ENCODE results near the gene NIPAL1.

DNA sequence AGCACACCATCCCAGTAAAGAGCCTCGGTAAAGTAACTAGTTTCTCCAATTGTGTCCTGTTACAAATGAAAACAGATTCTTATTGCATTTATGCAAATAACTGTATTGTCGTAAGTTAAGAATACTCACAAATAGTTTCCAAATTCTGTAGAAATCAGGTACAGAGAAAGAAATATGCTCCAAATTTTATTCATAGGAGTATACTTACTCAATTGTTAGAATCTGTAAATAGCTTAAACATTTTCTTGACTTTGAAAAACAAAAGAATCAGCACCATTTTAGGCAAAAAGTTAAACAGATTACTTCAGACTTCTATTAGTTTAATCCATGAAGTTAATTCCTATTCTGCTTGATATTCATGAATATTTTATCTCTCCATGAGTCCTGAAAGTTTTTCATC is 10.8 kb upstream of the NIPAL1 start:
- TF ChIP-seq, protein P1, sequence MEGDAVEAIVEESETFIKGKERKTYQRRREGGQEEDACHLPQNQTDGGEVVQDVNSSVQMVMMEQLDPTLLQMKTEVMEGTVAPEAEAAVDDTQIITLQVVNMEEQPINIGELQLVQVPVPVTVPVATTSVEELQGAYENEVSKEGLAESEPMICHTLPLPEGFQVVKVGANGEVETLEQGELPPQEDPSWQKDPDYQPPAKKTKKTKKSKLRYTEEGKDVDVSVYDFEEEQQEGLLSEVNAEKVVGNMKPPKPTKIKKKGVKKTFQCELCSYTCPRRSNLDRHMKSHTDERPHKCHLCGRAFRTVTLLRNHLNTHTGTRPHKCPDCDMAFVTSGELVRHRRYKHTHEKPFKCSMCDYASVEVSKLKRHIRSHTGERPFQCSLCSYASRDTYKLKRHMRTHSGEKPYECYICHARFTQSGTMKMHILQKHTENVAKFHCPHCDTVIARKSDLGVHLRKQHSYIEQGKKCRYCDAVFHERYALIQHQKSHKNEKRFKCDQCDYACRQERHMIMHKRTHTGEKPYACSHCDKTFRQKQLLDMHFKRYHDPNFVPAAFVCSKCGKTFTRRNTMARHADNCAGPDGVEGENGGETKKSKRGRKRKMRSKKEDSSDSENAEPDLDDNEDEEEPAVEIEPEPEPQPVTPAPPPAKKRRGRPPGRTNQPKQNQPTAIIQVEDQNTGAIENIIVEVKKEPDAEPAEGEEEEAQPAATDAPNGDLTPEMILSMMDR (conservative IDR thresholded peaks at IDR 0.05 in 1 of 2, IDR thresholded peaks at IDR 0.05 in 1 of 2; ENCODE audit: extremely low read depth in 1 of 2, insufficient read depth in 1 of 2, low read depth in 1 of 2, low read length in 2 of 2), result no peak
- TF ChIP-seq EZH2 (IDR thresholded peaks at IDR 0.05; ENCODE audit: borderline replicate concordance, low read length), result no peak

All from mammary epithelial cell (primary cell).